GM10266 (cell line): ENCODE measurements around the gene CLRN1.

Experiments
- DNase-seq: peaks from one replicate; pipeline ENCODE4 v3.0.0; 2012; ENCODE audit errors: extremely low spot score
- CTCF ChIP-seq: IDR thresholded peaks from 2 replicates; pipeline ENCODE4 v1.5.1; 2012; ENCODE audit warnings: mild to moderate bottlenecking, low read depth; ENCODE audit not compliant: control insufficient read depth, insufficient read depth; ENCODE audit errors: missing control alignments

Gene CLRN1

GRCh38 chr3:150958683-150959082, 13.8 kb downstream of the CLRN1 start:
- DNase-seq, result no peak
- no peak for TF ChIP-seq CTCF

GRCh38 chr3:150956376-150956775, 16.2 kb downstream of the CLRN1 start:
- TF ChIP-seq CTCF, result no peak
- no peak for DNase-seq

- TF ChIP-seq CTCF, result no peak
- DNase-seq, result no peak
Measured at GRCh38 chr3:150951923-150952322, 20.6 kb downstream of the CLRN1 start.

GRCh38 chr3:150945226-150946032, 27.1 kb downstream of the CLRN1 start:
- DNase-seq, result no peak
- no peak for TF ChIP-seq CTCF

GRCh38 chr3:150942221-150942620, 30.3 kb downstream of the CLRN1 start:
- DNase-seq, result no peak
- TF ChIP-seq CTCF, result no peak

GRCh38 chr3:150936693-150937092, 35.8 kb downstream of the CLRN1 start:
- no peak for DNase-seq
- no peak for TF ChIP-seq CTCF

- DNase-seq, result no peak
- TF ChIP-seq CTCF, result no peak
Measured at GRCh38 chr3:150933473-150933995, 39.0 kb downstream of the CLRN1 start.
